RWPE2 (cell line): ENCODE measurements around the gene MLPH.

Experiments
- ATAC-seq: fragments of 200-7000 bp; cut with Tn5 transposase; 3 replicates; pipeline ENCODE4 v1.9.1; 2021; ENCODE audit warnings: low read depth
- DNase-seq: peaks from one replicate; pipeline ENCODE4 v3.0.0-alpha.2; 2020; ENCODE audit warnings: low spot score
- H3K27ac ChIP-seq: fragments of 450-650 bp; 2 replicates; pipeline ENCODE4 v1.5.1; 2017; ENCODE audit warnings: mild to moderate bottlenecking; ENCODE audit not compliant: poor library complexity, severe bottlenecking
- H3K27me3 ChIP-seq: fragments of 250-450 bp; sonication (Bioruptor Pico); 2 replicates; pipeline ENCODE4 v1.5.1; 2021; ENCODE audit warnings: mild to moderate bottlenecking, moderate library complexity; ENCODE audit not compliant: insufficient read depth, poor library complexity, severe bottlenecking
- H3K36me3 ChIP-seq: fragments of 250-450 bp; sonication (Bioruptor Pico); 2 replicates; pipeline ENCODE4 v1.5.1; 2020; ENCODE audit warnings: low read depth, mild to moderate bottlenecking, moderate library complexity
- H3K4me1 ChIP-seq: fragments of 250-450 bp; sonication (Bioruptor Pico); 2 replicates; pipeline ENCODE4 v1.5.1; 2021; ENCODE audit warnings: mild to moderate bottlenecking, moderate library complexity; ENCODE audit not compliant: insufficient read depth, poor library complexity, severe bottlenecking
- H3K4me3 ChIP-seq: fragments of 250-450 bp; sonication (Bioruptor Pico); 2 replicates; pipeline ENCODE4 v1.5.1; 2021; ENCODE audit warnings: mild to moderate bottlenecking, moderate library complexity; ENCODE audit not compliant: severe bottlenecking
- H3K9me3 ChIP-seq: fragments of 250-450 bp; sonication (Bioruptor Pico); 2 replicates; pipeline ENCODE4 v1.5.1; 2021; ENCODE audit warnings: mild to moderate bottlenecking, moderate library complexity; ENCODE audit not compliant: severe bottlenecking
- CTCF ChIP-seq: fragments of 450-650 bp; IDR thresholded peaks from one replicate; pipeline ENCODE4 v1.5.1; 2017; ENCODE audit warnings: mild to moderate bottlenecking, moderate library complexity; ENCODE audit not compliant: poor library complexity, severe bottlenecking

Gene MLPH

DNA sequence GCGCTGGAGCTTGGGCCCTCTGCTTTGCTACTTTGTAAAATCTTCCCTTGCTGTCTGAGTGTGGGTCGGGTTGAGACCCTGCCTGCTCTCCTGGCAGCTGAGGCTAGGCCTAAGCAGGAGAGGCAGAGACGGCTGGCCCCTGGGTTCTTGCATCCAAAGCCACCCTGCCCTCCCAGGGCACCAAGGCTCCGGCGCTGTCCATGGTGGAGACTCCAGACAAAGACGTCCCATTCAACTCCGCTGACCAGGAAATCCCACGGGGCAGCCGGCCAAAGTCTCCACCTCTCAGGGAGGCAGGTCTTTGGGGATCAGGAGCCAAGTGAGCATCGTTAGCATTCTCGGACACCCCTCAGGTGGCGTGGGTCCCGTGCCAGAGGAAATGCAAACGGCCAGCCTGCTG is 76.8 kb downstream of the MLPH start:
- ATAC-seq (peak; percentile 43; the same call in 1 of the 3 replicates), DNase-seq (no peak)
- TF ChIP-seq CTCF, result no peak
- Histone ChIP-seq H3K27ac (no peak overlapping the region), H3K9me3 (no peaks in the 10 kb centered on the region), H3K36me3 (no peaks in the 10 kb centered on the region), H3K4me3 (no peak overlapping the region), H3K27me3 (no peaks in the 10 kb centered on the region), H3K4me1 (peaks cover 6% of the 10 kb centered on the region)

DNA sequence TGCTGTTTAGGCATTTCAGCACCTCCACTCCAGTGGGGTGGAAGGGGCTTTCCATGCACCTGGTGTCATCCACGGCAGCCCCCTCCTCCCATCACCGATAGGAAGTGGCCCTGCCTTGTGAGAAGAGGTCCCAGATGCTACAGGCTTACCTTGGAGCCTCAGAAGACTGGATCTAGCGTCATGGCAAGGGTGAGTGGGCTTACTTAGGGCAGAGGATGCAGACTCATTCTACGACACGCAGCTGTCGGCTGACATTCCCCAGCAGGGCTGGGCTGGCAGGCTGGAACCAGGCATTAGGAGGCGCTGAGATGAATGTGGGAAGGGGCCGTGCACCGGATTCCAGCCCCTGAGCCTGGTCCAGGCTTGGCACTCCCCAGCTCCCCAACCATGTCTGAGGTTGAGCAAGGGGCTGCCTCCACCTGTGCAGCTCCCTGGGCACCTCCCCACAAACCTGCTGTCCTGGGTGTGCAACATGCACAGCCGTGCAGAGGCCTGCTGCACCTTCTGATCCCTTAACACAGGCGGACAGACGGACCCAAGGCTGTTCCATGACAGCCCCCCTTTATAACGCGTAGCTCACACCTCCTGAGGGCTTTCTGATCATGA is 77.6 kb downstream of the MLPH start:
- Histone ChIP-seq H3K4me3 (no peak overlapping the region), H3K27me3 (no peaks in the 10 kb centered on the region), H3K9me3 (no peaks in the 10 kb centered on the region), H3K27ac (no peak overlapping the region), H3K36me3 (no peaks in the 10 kb centered on the region), H3K4me1 (no peaks in the 10 kb centered on the region)
- DNase-seq (peak; percentile 34), ATAC-seq (no peak)
- TF ChIP-seq CTCF, result no peak

DNA sequence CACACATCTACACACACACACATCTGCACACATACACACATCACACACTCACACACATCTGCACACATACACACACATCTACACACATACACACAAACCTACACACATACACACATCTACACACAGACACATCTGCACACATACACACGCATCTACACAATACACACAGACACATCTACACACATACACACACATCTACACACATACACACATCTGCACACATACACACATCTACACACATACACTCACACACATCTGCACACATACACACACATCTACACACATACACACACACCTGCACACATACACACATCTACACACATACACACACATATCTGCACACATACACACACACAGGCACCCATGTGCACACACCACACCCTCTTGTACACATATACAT is 78.9 kb downstream of the MLPH start:
- Histone ChIP-seq H3K4me1 (no peaks in the 10 kb centered on the region), H3K9me3 (no peaks in the 10 kb centered on the region), H3K4me3 (no peak overlapping the region), H3K27me3 (no peaks in the 10 kb centered on the region), H3K27ac (no peak overlapping the region), H3K36me3 (no peaks in the 10 kb centered on the region)
- no peak for TF ChIP-seq CTCF
- DNase-seq (no peak), ATAC-seq (no peak)

DNA sequence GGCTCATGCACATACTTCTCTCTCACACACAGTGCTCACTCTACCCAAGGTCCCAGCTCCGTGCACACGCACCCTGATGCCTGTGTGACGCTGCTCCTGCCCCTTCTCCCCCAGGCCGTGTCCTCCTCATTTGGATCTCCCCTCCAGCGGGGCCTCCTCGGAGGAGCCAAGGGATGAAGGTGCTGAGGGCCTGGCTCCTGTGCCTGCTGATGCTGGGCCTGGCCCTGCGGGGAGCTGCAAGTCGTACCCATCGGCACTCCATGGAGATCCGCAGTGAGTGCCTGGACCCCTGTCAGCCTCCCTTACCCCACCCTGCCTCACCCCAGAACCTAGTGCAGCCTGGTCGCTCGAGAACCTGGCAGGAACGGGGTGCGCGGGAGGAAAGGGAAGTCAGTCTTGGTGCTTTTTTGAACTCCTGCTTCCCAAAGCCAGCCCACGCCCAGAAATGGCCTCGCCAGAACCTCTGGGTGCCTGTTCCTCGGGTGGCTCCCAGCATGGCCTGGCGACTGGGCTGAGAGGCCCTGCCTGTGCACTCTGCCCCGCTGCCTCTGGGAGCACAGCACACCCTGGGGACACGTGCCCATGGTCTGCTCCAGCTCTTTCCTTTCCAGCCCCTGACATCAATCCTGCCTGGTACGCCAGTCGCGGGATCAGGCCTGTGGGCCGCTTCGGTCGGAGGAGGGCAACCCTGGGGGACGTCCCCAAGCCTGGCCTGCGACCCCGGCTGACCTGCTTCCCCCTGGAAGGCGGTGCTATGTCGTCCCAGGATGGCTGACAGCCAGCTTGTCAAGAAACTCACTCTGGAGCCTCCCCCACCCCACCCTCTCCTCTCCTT is 79.6 kb downstream of the MLPH start, which contains the start of gene PRLH:
PRLH (plus strand) TSS at position 174 of the 835 bp plus-strand sequence; CDS start at position 174, 0 bp downstream.
- Histone ChIP-seq H3K9me3 (no peaks in the 10 kb centered on the region), H3K27me3 (no peaks in the 10 kb centered on the region), H3K4me3 (no peak within 1 kb of the TSS), H3K36me3 (no peaks in the 10 kb centered on the region), H3K27ac (no peak within 1 kb of the TSS), H3K4me1 (no peaks in the 10 kb centered on the region)
- ATAC-seq, result no peak
- peak; percentile 56 for DNase-seq
- no peak for TF ChIP-seq CTCF
